ENCODE data around the gene CMKLR1.

DNA sequence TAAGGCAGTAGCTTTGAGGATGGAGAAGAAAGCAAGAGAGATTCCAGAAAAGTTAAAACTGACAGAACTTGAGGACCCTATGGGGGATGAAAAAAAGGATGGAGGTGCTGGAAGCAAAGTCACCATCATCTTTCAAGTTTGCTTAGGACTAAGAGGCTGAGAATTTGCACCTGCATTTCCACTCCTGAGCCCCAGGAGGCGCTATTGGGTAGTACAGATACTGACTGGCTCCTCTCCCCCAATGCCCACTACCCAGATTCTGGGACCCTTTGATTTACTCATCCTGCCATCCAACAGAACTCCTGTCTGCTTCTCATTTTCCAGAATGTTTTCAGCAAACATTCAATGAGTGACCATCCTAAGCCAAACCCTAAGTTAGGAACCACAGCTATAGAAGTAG is 34.0 kb upstream of the CMKLR1 start:
- TF ChIP-seq GATA2 (IDR thresholded peaks at IDR 0.05; ENCODE audit: low read depth, low read length): no peak
- no peak for TF ChIP-seq GATA3 (IDR thresholded peaks at IDR 0.05; ENCODE audit: low read depth, low read length)
